Inflammatory macrophage (primary cell): Measurements from ENCODE around the gene THEMIS2.
"Not testable (repeated sequence)": the region's sequence is repeated elsewhere in the genome, so short reads cannot be mapped to it uniquely, and the experiment has no call there.

ENCODE experiments used
- DNase-seq, 2 donors: peaks; one replicate each; pipeline ENCODE4 v3.0.0-alpha.2; 2020 to 2022

THEMIS2 gene

DNA sequence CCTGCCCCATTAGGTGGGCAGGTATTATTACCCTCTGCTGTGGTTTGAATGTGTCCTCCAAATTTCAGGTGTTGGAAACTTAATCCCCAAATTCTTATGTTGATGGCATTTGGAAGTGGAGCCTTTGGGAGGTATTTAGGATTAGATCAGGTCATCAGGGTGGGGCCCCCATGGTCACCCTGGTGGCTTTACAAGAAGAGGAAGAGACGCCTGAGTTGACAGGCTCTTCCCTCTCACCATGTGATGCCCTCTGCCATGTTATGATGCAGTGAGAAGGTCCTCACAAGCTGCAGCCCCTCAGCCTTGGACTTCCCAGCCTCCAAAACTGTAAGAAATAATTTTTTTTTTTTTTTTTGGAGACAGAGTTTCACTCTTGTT lies 8.8 kb upstream of the THEMIS2 start:
- DNase-seq = peak; percentile 86 to 88

DNA sequence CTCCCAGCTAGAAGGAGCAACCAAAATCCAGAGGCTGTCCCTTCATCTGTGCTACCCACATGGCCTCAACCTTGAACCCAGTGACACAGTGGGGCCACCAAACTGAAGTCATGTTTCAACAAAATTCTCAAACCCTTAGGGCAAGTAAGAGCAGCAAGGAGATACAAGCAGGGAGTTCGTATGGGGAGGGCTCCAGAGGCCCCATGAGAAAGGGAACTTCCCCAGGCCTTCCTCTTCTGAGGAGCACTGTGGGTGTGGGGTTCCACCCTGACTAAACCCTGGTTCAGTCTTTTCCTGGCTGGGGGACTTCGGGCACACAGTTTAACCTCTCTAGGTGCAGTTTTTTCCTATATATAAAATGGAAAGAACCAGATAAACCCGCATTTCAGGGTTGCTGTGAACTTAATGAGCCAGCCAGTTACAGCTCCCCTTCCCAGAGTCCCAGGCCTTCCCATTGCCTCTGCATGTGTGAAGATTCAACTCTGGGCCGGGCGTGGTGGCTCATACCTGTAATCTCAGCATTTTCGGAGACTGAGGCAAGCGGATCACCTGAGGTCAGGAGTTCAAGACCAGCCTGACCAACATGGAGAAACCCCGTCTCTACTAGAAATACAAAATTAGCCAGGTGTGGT lies 8.0 kb upstream of the THEMIS2 start:
- DNase-seq = peak; percentile 88 to 92

DNA sequence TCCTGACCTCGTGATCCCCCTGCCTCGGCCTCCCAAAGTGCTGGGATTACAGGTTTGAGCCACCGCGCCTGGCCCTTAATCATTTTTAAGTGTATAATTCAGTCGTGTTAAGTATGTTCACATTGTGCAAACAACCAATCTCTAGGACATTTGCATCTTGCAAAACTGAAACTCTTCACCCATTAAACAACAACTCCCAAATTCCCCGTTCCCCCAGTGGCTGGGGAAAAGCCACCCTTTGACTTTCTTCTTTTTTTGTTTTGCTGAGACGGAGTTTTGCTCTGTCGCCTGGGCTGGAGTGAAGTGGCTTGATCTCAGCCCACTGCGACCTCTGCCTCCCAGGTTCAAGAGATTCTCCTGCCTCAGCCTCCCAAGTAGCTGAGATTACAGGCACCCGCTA lies 6.5 kb upstream of the THEMIS2 start:
- peak; percentile 25 to 45 for DNase-seq

DNA sequence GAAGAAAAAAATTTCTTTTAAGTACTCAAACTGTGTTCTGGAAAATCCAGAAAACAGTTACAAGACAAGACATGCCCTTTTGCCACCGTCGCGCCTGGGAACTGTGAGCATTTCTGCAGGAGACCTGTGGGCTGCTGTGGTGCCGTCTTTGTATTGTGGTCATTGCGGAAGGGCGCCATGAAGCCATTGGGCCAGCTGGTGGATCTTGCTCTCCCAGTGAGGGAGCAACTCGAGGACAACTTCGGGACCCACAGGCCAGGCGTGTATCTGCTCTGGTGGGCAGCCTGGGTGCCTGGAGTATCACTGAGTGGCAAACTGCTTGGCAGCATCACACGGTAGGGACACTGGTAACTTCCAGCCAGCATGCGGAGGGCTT lies 3.8 kb upstream of the THEMIS2 start:
- DNase-seq = no peak

DNA sequence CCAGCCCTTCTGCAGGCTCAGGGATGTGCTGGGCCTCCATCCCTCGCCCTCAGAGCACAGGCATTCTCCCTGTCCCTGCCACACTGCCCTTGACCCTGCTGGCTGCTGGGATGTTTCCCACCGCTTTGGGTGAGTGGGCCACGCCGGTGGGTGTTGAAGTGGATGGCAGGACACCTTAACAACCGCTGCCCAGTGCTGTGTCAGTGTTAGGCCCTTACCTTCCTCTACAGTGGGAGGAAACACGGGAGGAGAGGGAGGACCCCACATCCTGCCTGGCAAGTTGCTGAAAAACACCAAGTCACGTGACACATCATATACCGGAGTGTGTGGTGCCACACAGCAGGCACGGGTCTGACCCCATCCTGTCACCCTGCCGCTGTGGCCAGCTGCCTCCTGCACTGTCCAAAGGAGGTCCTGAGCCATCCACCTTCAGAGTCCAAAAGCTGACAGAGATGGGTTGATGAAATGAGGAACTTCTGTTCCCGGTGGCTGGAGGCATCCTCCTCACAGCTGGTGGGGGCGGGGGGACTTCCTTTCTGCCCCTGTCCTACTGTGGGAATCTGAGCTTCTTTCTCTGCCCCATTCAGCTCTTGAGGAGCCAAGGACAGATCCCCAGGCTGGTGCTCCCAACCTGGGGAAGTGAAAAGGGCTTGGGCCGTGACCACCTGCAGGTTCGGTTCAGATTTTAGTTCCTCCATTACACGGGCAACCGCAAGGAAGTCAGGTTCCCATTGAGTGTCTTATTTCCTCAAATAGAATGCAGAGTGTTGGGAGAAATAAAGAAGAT lies 3.2 kb upstream of the THEMIS2 start:
- DNase-seq = peak; percentile 45 to 70

DNA sequence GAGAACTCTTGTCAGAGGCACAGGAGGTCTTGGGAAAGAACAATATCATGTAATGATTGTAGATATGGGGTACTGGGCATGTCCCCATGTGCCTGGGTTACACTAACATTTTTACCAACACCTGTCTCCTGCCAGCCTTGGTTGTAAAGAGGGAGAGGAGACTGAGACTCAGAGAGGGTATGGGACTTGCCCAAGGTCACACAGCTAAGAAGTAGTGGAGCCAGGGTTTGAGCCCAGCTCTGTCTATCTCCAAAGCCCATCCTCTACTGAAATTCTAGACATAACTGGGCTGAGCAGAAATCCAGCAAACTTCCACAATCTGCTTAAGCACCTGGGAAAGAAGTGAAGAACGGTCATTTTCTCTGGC lies 2.6 kb upstream of the THEMIS2 start:
- DNase-seq = no peak

DNA sequence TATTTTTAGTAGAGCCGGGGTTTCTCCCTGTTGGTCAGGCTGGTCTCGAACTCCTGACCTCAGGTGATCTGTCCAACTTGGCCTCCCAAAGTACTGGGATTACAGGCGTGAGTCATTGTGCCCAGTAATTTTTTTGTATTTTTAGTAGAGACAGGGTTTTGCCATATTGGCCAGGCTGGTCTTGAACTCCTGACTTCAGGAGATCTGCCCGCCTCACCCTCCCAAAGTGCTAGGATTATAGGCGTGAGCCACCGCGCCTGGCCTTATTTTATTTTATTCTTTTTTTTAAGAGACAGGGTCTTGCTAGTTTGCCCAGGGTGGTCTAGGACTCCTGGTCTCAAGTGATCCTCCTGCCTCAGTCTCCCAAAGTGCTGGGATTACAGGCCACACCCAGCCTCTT lies 1.3 kb upstream of the THEMIS2 start:
- DNase-seq = not testable (repeated sequence)

DNA sequence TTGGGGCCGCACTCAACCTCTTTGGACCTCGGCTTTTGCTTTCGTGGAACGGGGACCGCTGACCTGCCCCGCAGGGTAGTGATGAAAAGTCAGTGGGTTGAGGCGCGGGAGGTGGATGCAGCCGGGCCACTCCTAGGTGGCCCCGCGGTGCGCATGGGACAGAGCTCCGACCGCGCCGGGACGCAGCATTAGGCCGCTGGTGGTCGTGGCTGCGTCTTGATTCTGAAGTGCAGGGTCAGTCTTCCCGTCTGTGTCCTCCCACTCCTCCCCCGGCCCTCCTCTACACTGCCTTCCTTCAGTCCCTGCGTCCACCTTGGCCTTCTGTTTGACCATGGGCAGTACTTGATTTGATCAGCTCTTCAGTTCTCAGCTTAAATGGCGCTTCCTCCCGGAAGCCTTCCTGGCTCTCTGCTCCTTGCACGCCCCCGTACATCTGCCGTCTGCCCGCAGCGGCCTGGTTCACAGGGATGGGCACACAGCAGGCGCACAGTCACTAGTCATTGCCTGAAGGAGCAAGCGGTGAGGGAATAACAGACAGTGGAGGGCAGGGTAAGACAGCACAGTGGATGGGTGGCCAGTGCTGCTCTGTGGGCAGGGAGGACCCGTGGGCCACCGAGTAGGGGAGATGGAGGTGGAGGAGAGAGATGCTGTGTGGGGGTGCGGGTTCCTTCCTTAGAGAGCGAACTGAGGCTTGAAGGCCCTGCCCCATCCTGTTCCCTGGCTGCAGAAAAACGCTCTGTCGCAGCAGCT lies 633 bp downstream of the THEMIS2 start:
- peak; percentile 62 to 81 for DNase-seq

DNA sequence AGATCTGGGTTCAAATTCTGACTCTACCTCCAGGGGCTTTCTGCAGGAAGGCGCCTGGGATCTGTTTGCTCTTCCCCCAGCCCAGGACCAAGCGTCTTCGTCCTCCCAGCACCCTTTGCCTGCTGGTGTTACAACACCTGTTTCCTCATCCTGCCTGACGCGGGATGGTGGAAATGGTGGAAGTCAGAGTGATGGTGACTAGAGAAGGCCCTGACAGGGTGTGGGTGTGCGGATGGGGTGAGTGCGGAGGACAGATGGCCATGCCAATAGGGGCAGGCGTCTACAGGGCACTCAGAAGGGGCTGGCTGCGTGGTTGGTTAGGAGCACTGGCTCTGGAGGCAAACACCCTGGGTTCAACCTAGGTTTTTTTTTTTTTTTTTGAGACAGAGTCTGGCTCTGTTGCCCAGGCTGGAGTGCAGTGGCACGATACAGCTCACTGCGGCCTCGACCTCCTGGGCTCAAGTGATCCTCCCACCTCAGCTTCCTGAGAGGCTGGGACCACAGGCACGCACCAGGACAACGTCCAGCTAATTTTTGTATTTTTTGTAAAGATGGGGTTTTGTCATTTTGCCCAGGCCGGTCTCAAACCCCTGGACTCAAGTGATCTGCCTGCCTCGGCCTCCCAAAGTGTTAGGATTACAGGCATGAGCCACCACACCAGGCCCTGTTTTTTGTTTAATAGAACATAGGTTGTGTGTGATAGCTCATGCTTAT lies 1.5 kb downstream of the THEMIS2 start:
- DNase-seq = peak; percentile 85 to 88

DNA sequence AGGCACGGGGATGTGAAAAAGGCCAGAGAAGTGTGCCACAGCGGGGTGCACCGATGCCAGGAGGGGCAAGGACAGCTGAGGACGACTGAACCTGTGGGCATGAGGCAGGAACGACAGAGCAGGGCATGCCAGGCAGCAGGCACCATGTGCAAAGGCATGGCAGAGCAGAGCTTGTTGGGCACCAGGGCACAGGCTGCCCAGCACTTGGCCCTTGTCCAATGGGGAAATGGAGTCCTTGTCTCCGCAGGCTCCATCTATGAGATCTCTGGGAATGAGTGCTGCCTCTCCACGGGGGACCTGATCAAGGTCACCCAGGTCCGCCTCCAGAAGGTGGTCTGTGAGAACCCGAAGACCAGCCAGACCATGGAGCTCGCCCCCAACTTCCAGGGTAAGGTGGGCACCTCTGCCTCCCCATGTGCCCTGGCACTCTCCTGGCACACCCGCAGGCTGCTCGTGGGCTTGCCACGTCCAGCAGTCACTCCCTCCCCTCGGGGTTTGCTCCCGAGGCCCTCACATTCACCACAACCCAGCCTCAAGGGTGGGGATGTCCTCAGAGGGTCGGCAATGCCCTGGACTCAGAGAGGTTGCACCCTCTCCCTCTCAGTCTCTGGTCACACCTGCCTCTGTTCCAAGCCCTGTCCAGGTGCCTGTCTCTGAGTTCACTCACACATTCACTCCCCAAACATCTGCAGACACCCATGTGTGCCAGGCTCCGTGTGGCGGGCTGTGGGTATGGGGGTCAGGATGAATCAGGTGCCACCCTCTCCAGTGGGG lies 4.2 kb downstream of the THEMIS2 start:
- no peak for DNase-seq

DNA sequence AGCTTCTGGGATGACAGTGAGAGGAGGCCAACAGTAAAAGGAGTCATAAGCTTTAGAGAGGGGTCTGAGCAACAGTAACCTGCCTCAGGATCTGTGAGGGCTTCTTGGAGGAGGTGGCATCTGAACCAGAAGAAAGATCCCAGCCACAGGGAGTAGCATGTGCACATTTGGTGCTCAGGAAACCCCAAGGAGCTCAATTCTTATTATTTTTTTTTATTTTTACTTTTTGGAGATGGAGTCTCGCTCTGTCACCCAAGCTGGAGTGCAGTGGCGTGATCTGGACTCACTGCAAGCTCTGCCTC lies 4.7 kb downstream of the THEMIS2 start:
- no peak for DNase-seq

DNA sequence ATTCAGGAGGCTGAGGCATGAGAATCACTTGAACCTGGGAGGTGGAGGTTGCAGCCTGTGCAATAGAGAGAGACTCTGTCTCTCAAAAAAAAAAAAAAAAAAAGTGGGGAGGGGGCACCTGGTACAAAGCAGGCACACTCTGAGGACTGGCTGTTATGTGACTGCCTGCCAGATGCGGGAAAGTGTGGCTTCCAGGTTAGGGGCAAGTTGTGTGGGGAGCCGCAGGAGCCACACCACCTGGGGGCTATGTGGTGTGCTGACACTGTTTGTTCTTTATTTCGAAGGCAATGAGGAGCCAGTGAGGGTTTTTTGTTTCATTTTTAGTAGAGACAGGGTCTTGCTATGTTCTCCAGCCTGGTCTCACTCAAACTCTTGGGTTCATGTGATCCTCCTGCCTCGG lies 5.7 kb downstream of the THEMIS2 start:
- DNase-seq = no peak

DNA sequence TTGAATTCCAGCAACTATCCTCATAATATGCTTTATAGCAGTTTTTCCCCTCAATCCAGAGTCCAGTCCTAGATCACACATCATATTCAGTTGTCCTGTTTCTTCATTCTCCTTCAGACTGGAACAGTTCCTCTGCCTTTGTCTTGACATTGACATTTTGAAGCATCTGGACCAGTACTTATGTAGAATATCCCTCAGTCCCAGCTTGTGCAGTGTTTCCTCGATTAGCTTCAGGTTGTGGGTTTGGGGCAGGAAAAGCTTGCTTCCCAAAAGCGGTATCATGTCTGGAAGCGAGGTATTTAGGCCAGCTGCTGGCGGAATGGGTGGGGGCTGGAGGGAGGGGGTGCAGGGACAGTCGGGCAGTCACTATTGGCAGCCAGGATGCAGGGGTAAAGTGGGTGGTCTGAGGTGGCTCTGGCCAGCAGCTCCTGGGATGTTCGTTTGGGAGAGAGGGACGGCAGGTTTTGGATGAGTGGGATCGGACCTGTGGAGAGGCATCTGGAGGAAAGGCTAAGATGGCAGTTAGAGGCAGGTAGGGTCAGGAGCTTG lies 6.5 kb downstream of the THEMIS2 start:
- DNase-seq = no peak

DNA sequence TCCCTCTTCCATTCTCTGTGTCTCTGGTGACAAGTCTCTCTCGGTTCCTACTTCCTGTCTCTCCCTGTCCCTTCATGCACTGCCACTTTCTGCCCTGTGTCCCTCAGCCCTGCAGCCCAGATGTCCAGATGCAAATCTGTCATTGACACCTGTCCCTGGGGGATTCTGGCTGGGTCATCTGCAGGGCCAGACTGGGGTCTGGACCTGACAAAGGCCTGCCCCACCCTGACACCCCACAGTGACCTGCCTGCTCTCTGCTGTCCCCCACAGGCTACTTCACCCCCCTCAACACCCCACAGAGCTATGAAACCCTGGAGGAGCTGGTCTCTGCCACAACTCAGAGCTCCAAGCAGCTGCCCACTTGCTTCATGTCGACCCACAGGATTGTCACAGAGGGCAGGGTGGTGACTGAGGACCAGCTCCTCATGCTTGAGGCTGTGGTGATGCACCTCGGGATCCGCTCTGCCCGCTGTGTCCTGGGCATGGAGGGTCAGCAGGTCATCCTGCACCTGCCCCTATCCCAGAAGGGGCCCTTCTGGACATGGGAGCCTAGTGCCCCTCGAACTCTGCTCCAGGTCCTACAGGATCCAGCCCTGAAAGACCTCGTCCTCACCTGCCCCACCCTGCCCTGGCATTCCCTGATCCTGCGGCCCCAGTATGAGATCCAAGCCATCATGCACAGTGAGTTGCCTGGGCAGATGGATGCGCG lies 7.2 kb downstream of the THEMIS2 start:
- no peak for DNase-seq

DNA sequence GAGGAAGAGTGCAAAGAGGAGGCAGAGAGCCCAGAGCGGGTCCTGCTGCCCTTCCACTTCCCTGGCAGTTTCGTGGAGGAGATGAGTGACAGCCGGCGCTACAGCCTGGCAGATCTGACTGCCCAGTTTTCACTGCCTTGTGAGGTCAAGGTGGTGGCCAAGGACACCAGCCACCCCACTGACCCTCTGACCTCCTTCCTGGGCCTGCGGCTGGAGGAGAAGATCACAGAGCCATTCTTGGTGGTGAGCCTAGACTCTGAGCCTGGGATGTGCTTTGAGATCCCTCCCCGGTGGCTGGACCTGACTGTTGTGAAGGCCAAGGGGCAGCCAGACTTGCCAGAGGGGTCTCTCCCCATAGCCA lies 10.2 kb downstream of the THEMIS2 start:
- no peak for DNase-seq

DNA sequence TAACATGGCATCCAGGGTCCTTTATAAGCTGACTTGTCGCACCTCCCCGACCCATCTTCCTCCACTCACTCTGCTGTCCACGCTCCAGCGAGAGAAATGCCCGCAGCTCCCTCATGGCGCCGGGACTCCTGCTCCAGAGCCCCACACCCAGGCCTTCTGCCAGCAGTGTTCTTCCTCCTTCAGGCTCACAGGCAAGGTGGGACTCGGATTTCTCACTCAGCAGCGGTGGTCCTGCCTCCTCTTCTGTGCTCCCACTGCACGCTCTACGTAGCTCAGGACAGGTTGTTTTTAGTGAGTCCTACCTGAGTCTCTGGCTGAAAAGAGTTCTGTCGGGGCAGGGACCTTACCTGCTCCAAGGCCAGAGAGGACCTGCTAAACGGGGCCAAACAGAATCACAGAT lies 11.2 kb downstream of the THEMIS2 start:
- DNase-seq = no peak

DNA sequence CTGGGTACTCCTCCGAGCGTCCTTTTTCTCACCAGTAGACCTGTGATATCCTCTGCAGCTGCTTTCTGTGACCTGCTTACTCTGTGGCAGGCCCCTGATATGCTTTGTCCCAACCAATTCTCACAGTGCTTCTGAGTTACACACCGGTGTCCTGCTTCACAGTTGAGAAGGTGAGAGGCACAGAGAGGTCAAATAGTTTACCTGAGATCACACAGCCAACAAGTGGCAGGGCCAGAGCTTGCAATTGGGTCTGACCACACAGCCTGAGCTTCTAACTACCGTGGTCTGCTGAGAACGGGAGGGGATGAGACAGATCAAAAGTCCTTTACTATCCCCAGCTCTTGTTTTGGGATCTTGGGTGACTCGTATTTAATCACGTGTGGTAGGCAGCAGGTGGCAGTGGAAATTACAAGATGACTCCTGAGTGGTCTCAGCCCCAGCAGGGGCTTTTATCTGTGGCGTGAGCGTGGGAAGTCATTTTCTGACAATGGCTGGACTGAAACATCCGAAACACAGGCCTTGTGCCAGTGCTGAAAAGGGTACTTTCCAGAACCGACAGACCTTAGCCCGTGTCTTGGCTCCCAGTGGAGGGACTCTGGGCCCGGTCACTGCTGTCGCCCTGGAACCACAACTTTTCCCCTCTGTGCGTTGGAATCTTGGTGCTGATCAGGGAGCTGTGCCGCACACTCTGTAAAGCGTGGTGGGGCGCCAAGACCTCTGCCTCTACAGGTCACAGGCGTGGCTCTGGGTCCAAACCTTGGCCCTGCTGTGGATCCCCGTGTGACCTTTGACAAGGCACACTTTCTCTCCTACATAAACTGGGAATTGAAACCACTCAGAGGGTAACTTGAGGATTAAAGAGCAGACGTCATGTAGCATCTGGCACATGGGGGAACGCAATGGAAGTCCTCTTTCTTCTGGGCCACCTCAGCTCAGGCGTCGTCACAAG lies 11.9 kb downstream of the THEMIS2 start:
- peak; percentile 69 to 72 for DNase-seq

DNA sequence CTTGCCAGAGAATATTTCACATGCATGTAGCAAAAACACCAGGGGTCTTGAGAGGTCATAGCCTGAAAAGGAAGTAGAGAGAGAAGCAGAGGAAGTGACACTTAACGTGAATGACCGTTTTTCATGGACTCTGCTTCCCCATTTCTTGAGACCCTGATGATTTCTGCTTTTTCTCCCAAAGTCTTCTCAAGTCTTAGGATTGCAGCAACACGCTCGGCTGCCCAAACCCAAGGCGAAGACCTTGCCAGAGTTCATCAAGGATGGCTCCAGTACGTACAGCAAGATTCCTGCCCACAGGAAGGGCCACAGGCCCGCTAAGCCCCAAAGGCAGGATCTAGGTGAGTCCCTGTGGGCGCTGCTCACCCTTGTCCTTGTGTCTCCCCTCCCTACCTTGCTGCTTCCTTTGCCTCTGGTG lies 12.8 kb downstream of the THEMIS2 start:
- peak; percentile 91 to 96 for DNase-seq

DNA sequence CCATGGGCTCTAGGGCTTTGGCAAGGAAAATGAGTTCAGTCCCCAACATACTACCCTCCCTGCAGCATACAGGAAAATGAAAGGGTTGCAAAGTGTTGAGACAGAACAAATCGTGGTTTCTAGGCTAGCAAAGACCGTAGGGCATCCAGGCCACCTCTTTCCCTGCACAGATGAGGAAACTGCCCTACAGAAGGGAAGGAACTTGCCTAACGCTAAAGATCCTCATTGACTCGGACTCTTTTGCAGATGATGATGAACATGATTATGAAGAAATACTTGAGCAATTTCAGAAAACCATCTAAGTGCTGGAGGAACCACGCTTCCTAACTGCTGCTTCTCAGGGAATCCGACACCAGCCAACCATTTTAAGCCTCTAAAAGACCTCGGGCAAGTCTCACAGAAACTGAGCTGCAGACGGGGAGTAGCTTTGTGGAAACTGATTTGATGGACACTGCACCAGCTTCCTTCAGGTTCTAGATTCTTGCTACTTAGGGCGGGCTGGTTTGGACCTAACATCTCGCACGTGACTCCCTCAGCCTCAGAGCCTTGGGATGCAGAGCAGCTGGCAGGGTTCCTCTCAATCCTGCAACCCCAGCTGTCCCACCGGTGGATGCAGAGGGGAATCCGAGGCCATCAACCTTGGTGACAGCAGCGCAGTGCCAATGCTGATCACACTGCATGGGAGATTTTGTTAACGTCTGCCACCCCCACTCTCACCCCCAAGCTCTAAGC lies 13.4 kb downstream of the THEMIS2 start:
- DNase-seq = peak; percentile 94 to 98

DNA sequence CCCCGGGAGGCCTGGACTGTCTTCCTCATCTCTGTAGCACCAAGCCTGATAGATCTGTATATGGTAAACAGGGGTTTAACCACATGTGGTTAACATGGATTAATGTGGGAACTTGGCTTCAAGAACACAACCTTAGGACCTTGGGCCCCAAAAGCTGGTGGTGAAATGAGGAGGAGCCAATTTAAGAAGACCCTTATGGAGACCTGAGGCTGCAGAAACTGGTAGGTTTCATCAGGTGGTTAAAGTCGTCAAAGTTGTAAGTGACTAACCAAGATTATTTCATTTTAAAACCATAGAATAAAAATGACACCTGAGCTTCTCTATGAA lies 14.0 kb downstream of the THEMIS2 start:
- no peak for DNase-seq
